IPS-15b (cell line): Measurements from ENCODE around the gene GRHL3.
A peak's percentile ranks its signal among the peaks of the same experiment; 100 is the strongest.

Experiments used
- H3K27me3 ChIP-seq: one replicate; pipeline ENCODE4 v1.6.1; 2013; ENCODE audit warnings: low read length; ENCODE audit not compliant: control insufficient read depth, insufficient read depth
- H3K36me3 ChIP-seq: one replicate; pipeline ENCODE4 v1.6.1; 2013; ENCODE audit warnings: low read length; ENCODE audit not compliant: control insufficient read depth, insufficient read depth
- H3K4me1 ChIP-seq: one replicate; pipeline ENCODE4 v1.6.1; 2013; ENCODE audit warnings: mild to moderate bottlenecking, low read length; ENCODE audit not compliant: control insufficient read depth, insufficient read depth
- H3K4me3 ChIP-seq: one replicate; pipeline ENCODE4 v1.5.1; 2013; ENCODE audit warnings: low read depth, low read length
- H3K9ac ChIP-seq: one replicate; pipeline ENCODE4 v1.6.1; 2013; ENCODE audit warnings: low read depth, mild to moderate bottlenecking, low read length
- H3K9me3 ChIP-seq: one replicate; pipeline ENCODE4 v1.6.1; 2013; ENCODE audit warnings: mild to moderate bottlenecking, low read length; ENCODE audit not compliant: control insufficient read depth, insufficient read depth

GRHL3 gene

GRCh38 chr1:24337455-24337854 lies 18.3 kb downstream of the GRHL3 start:
- no peak overlapping the region for H3K9ac ChIP-seq
- H3K9me3 ChIP-seq: no peaks in the 10 kb centered on the region
- peaks cover 2% of the 10 kb centered on the region for H3K36me3 ChIP-seq
- peaks cover 15% of the 10 kb centered on the region for H3K4me1 ChIP-seq
- H3K4me3 ChIP-seq: no peak overlapping the region
- H3K27me3 ChIP-seq: no peaks in the 10 kb centered on the region

- Histone ChIP-seq H3K4me1 (peaks cover 15% of the 10 kb centered on the region), H3K27me3 (no peaks in the 10 kb centered on the region), H3K9me3 (no peaks in the 10 kb centered on the region), H3K9ac (no peak overlapping the region), H3K4me3 (no peak overlapping the region), H3K36me3 (peaks cover 2% of the 10 kb centered on the region)
Measured at GRCh38 chr1:24338447-24338846, 19.3 kb downstream of the GRHL3 start.

- H3K4me3 ChIP-seq: no peak overlapping the region
- no peaks in the 10 kb centered on the region for H3K27me3 ChIP-seq
- no peaks in the 10 kb centered on the region for H3K9me3 ChIP-seq
- peaks cover 2% of the 10 kb centered on the region for H3K36me3 ChIP-seq
- H3K4me1 ChIP-seq: peaks cover 15% of the 10 kb centered on the region
- no peak overlapping the region for H3K9ac ChIP-seq
Measured at GRCh38 chr1:24339996-24340395, 20.8 kb downstream of the GRHL3 start.

- Histone ChIP-seq H3K4me3 (no peak overlapping the region), H3K36me3 (peaks cover 2% of the 10 kb centered on the region), H3K9ac (no peak overlapping the region), H3K4me1 (peaks cover 15% of the 10 kb centered on the region), H3K27me3 (no peaks in the 10 kb centered on the region), H3K9me3 (no peaks in the 10 kb centered on the region)
Measured at GRCh38 chr1:24340770-24341169, 21.6 kb downstream of the GRHL3 start.

GRCh38 chr1:24341260-24341659 lies 22.1 kb downstream of the GRHL3 start:
- Histone ChIP-seq H3K4me1 (peaks cover 15% of the 10 kb centered on the region), H3K9ac (peak overlapping the region; percentile 12), H3K27me3 (no peaks in the 10 kb centered on the region), H3K36me3 (peaks cover 2% of the 10 kb centered on the region), H3K9me3 (no peaks in the 10 kb centered on the region), H3K4me3 (no peak overlapping the region)

GRCh38 chr1:24343412-24344089 lies 24.4 kb downstream of the GRHL3 start:
- H3K36me3 ChIP-seq: peaks cover 2% of the 10 kb centered on the region
- no peak overlapping the region for H3K4me3 ChIP-seq
- H3K27me3 ChIP-seq: no peaks in the 10 kb centered on the region
- no peaks in the 10 kb centered on the region for H3K9me3 ChIP-seq
- H3K4me1 ChIP-seq: peaks cover 6% of the 10 kb centered on the region
- no peak overlapping the region for H3K9ac ChIP-seq

GRCh38 chr1:24344090-24344742 lies 25.1 kb downstream of the GRHL3 start:
- H3K9ac ChIP-seq: no peak overlapping the region
- H3K4me3 ChIP-seq: no peak overlapping the region
- no peaks in the 10 kb centered on the region for H3K9me3 ChIP-seq
- H3K27me3 ChIP-seq: no peaks in the 10 kb centered on the region
- peaks cover 6% of the 10 kb centered on the region for H3K4me1 ChIP-seq
- peaks cover 2% of the 10 kb centered on the region for H3K36me3 ChIP-seq

- Histone ChIP-seq H3K27me3 (no peaks in the 10 kb centered on the region), H3K4me3 (no peak overlapping the region), H3K4me1 (peaks cover 5% of the 10 kb centered on the region)
Measured at GRCh38 chr1:24345334-24345733, 26.2 kb downstream of the GRHL3 start.

GRCh38 chr1:24347159-24347934 lies 28.2 kb downstream of the GRHL3 start:
- Histone ChIP-seq H3K9ac (no peak overlapping the region), H3K4me1 (no peaks in the 10 kb centered on the region), H3K9me3 (no peaks in the 10 kb centered on the region), H3K27me3 (no peaks in the 10 kb centered on the region), H3K4me3 (no peak overlapping the region), H3K36me3 (peaks cover 2% of the 10 kb centered on the region)

More at GRCh38 chr1:24345334-24345733, 26.2 kb downstream of the GRHL3 start:
- no peaks in the 10 kb centered on the region for H3K9me3 ChIP-seq
- peaks cover 2% of the 10 kb centered on the region for H3K36me3 ChIP-seq
- H3K9ac ChIP-seq: no peak overlapping the region

- no peak overlapping the region for H3K4me3 ChIP-seq
- H3K36me3 ChIP-seq: peaks cover 2% of the 10 kb centered on the region
- no peaks in the 10 kb centered on the region for H3K4me1 ChIP-seq
- no peaks in the 10 kb centered on the region for H3K9me3 ChIP-seq
- no peak overlapping the region for H3K9ac ChIP-seq
- H3K27me3 ChIP-seq: no peaks in the 10 kb centered on the region
Measured at GRCh38 chr1:24348196-24348595, 29.0 kb downstream of the GRHL3 start.

GRCh38 chr1:24349891-24350290 lies 30.7 kb downstream of the GRHL3 start:
- H3K36me3 ChIP-seq: peaks cover 5% of the 10 kb centered on the region
- no peaks in the 10 kb centered on the region for H3K4me1 ChIP-seq
- no peak overlapping the region for H3K4me3 ChIP-seq
- H3K27me3 ChIP-seq: no peaks in the 10 kb centered on the region
- no peak overlapping the region for H3K9ac ChIP-seq
- no peaks in the 10 kb centered on the region for H3K9me3 ChIP-seq
